K562 (cell line): ENCODE measurements around the gene KRT81. TPM values are rescaled to one million over a fixed set of nuclear protein-coding genes. Genes with fewer than 3 reads are reported as not detected.

Experiments used
- ATAC-seq: fragments of 200-7000 bp; cut with Tn5 transposase; 3 replicates; pipeline ENCODE4 v1.9.1; 2020; ENCODE audit warnings: moderate library complexity
- BruUV-seq: library from RNA; stranded (reverse); fragments of 400-500 nt; replicated peaks from 2 replicates; lab custom pipeline; 2021; lab: Mats Ljungman, UMichigan
- CTCF ChIA-PET: fragments of 300-600 bp; formaldehyde crosslinking; extraction: SDS; loops from one replicate; lab custom pipeline; 2021; ENCODE audit warnings: low intra/inter-chr PET ratio; lab: Yijun Ruan, JAX
- POLR2A ChIA-PET: fragments of 300-600, 350-650 bp; sonication (Branson Sonifier 250); formaldehyde crosslinking; extraction: SDS; loops from one replicate; lab custom pipeline; 2021; ENCODE audit warnings: antibody characterized with exemption, inconsistent platforms; lab: Yijun Ruan, JAX
- DNase-seq, 4 experiments: peaks; one replicate each; pipeline versions ENCODE4 v3.0.0 to v3.0.0-alpha.2; 2011 to 2018; ENCODE audit warnings: low spot score in 3 of 4, mixed read lengths in 3 of 4; ENCODE audit errors: extremely low read depth in 1 of 4
- FAIRE-seq: peaks from 2 replicates; lab custom pipeline; 2011; peaks lifted over from hg19 to GRCh38; lab: Jason Lieb, UNC
- H2AFZ ChIP-seq: 2 replicates; pipeline ENCODE4 v1.6.0; 2011; ENCODE audit warnings: low read depth, low read length, control low read depth, inconsistent platforms
- H3K27ac ChIP-seq: fragments of 200-600 bp; 3 replicates; pipeline ENCODE4 v1.8.0; 2011; ENCODE audit warnings: low read depth, mild to moderate bottlenecking, control low read depth, inconsistent platforms, low read length, moderate library complexity, mixed read lengths; ENCODE audit errors: extremely low read depth
- H3K27me3 ChIP-seq, 2 experiments: fragments of 300-600 bp in 1 of 2; 2 replicates in 1 of 2; 3 replicates in 1 of 2; pipeline versions ENCODE4 v1.6.0 to v1.8.0; 2011; ENCODE audit warnings: inconsistent platforms in 2 of 2, low read length in 2 of 2, mild to moderate bottlenecking in 1 of 2, mixed read lengths in 1 of 2, moderate library complexity in 1 of 2; ENCODE audit not compliant: control insufficient read depth in 2 of 2, insufficient read depth in 2 of 2
- H3K36me3 ChIP-seq: fragments of 300-600 bp; 3 replicates; pipeline ENCODE4 v1.8.0; 2011; ENCODE audit warnings: mild to moderate bottlenecking, low read length, inconsistent platforms; ENCODE audit not compliant: control insufficient read depth, insufficient read depth
- H3K4me1 ChIP-seq, 2 experiments: fragments of 200-600 bp in 1 of 2; replicated peaks in 1 of 2; 2 replicates in 1 of 2; 3 replicates in 1 of 2; pipeline versions ENCODE4 v1.5.1 to v1.8.0; 2011; ENCODE audit warnings: inconsistent platforms in 2 of 2, low read length in 2 of 2, mild to moderate bottlenecking in 1 of 2, mixed read lengths in 1 of 2, moderate library complexity in 1 of 2; ENCODE audit not compliant: control insufficient read depth in 2 of 2, insufficient read depth in 2 of 2
- H3K4me2 ChIP-seq: 2 replicates; pipeline ENCODE4 v1.6.1; 2011; ENCODE audit warnings: low read length, control low read depth, inconsistent platforms, mixed read lengths; ENCODE audit not compliant: insufficient read depth
- H3K4me3 ChIP-seq: fragments of 200-600 bp; sonication (generic), shearing (Covaris generic); 2 replicates; pipeline ENCODE4 v1.5.1; 2016; ENCODE audit warnings: control low read depth, inconsistent platforms
- H3K79me2 ChIP-seq: fragments of 200-600 bp; 3 replicates; pipeline ENCODE4 v1.8.0; 2011; ENCODE audit warnings: low read length, inconsistent platforms; ENCODE audit not compliant: control insufficient read depth, insufficient read depth
- H3K9ac ChIP-seq, 2 experiments: 2 replicates each; pipeline versions ENCODE4 v1.6.0 to v1.6.1; 2011; ENCODE audit warnings: low read depth in 2 of 2, low read length in 2 of 2, control low read depth in 1 of 2, inconsistent platforms in 1 of 2, mild to moderate bottlenecking in 1 of 2, mixed read lengths in 1 of 2; ENCODE audit not compliant: insufficient read depth in 1 of 2
- H3K9me1 ChIP-seq: one replicate; pipeline ENCODE4 v1.6.0; 2011; ENCODE audit warnings: inconsistent platforms, mild to moderate bottlenecking, low read length, moderate library complexity; ENCODE audit not compliant: control insufficient read depth, insufficient read depth
- H3K9me3 ChIP-seq: replicated peaks from 2 replicates; pipeline ENCODE4 v1.5.1; 2011; ENCODE audit warnings: low read depth, low read length, inconsistent platforms; ENCODE audit not compliant: control insufficient read depth, insufficient read depth
- H4K20me1 ChIP-seq: replicated peaks from 2 replicates; pipeline ENCODE4 v1.6.1; 2011; ENCODE audit warnings: low read length, inconsistent platforms, mixed read lengths; ENCODE audit not compliant: control insufficient read depth, insufficient read depth
- CREM ChIP-seq: IDR thresholded peaks from 2 replicates; pipeline ENCODE4 v1.6.1; 2014; ENCODE audit warnings: antibody characterized with exemption, low read depth
- MLX ChIP-seq, 2 experiments: fragments of 450-650 bp in 1 of 2; sonication (generic) in 1 of 2; formaldehyde crosslinking; conservative IDR thresholded peaks; 2 replicates each; pipeline versions ENCODE4 v1.4.0 to v1.8.1; 2020 to 2022; ENCODE audit warnings: mild to moderate bottlenecking in 1 of 2, missing genetic modification reagents in 1 of 2
- MTA2 ChIP-seq: fragments of 450-650 bp; IDR thresholded peaks from 2 replicates; pipeline ENCODE4 v1.6.1; 2016; ENCODE audit warnings: low read depth
- RAD21 ChIP-seq, 2 experiments: fragments of 250-450 bp in 1 of 2; fragments of 450-650 bp in 1 of 2; sonication (Bioruptor Pico) in 1 of 2; formaldehyde crosslinking in 1 of 2; IDR thresholded peaks in 1 of 2; conservative IDR thresholded peaks in 1 of 2; 2 replicates each; pipeline versions ENCODE4 v1.4.0 to v1.8.0; 2020 to 2022; ENCODE audit warnings: mild to moderate bottlenecking in 2 of 2, moderate library complexity in 1 of 2
- SMARCB1 ChIP-seq: IDR thresholded peaks from 2 replicates; pipeline ENCODE4 v1.6.1; 2011; ENCODE audit warnings: improper control_type of control experiment, low read depth; ENCODE audit not compliant: insufficient read length
- SMARCE1 ChIP-seq: fragments of 450-650 bp; IDR thresholded peaks from 2 replicates; pipeline ENCODE4 v1.7.1; 2016; ENCODE audit warnings: mild to moderate bottlenecking
- SRSF3 ChIP-seq: fragments of 200-400 bp; formaldehyde crosslinking; IDR thresholded peaks from 2 replicates; pipeline ENCODE4 v1.6.1; 2016; ENCODE audit warnings: mild to moderate bottlenecking, low read length, moderate library complexity; ENCODE audit not compliant: insufficient read depth
- THRB ChIP-seq: fragments of 450-650 bp; formaldehyde crosslinking; conservative IDR thresholded peaks from 2 replicates; pipeline ENCODE4 v1.4.0; 2022; ENCODE audit warnings: mild to moderate bottlenecking, missing genetic modification characterization
- TRIM24 ChIP-seq, 2 experiments: fragments of 450-650 bp; IDR thresholded peaks; 2 replicates each; pipeline ENCODE4 v1.6.1; 2016
- TRIM28 ChIP-seq: fragments of 450-650 bp; IDR thresholded peaks from 2 replicates; pipeline ENCODE4 v1.6.1; 2017
- ZNF431 ChIP-seq: sonication (generic); formaldehyde crosslinking; IDR thresholded peaks from 2 replicates; pipeline ENCODE4 v1.8.0; 2022; ENCODE audit warnings: mild to moderate bottlenecking, missing genetic modification reagents
- ZNF76 ChIP-seq: fragments of 250-450 bp; sonication (Bioruptor Pico); IDR thresholded peaks from 2 replicates; pipeline ENCODE4 v1.4.0; 2020; ENCODE audit warnings: mild to moderate bottlenecking, moderate library complexity, borderline replicate concordance
- ZNF764 ChIP-seq: fragments of 250-450 bp; sonication (Bioruptor Pico); IDR thresholded peaks from 2 replicates; pipeline ENCODE4 v1.4.0; 2020; ENCODE audit warnings: low read depth, mild to moderate bottlenecking, moderate library complexity
- ZSCAN32 ChIP-seq: fragments of 450-650 bp; formaldehyde crosslinking; IDR thresholded peaks from 2 replicates; pipeline ENCODE4 v1.4.0; 2020; ENCODE audit warnings: mild to moderate bottlenecking, moderate library complexity
- WGBS: fragments of 100-300 bp; shearing (Covaris generic); methylation state at CpG from one replicate; pipeline ENCODE4 v1.1.6; 2016; ENCODE audit warnings: low coverage, mixed read lengths; ENCODE audit not compliant: insufficient coverage; ENCODE audit errors: missing lambda C conversion rate; 5-methylcytosine and 5-hydroxymethylcytosine counted together
- in situ Hi-C: fragments of 300-500 bp; cut with MboI; formaldehyde crosslinking; loops from 4 replicates; pipeline ENCODE4 v1.15.0; 2018; ENCODE audit warnings: inconsistent platforms, mixed read lengths
- intact Hi-C: fragments of 100-400 bp; cut with micrococcal nuclease; formaldehyde crosslinking; loops from 2 replicates; pipeline ENCODE4 v1.14.2; 2022
- polyA plus RNA-seq, 8 experiments: library from polyadenylated mRNA; depleted of rRNA in 4 of 8; stranded (reverse) in 5 of 8; unstranded in 3 of 8; fragments of >200 nt; fragmentation: Nextera tagmentation in 2 of 8; fragmentation: Illumina TruSeq in 1 of 8; extraction: Ambion mirVana in 2 of 8; extraction: Trizol in 1 of 8; gene quantifications; 2 replicates each; pipeline versions ENCODE4 v1.2.1 to v1.2.3, GENCODE V29; 2011 to 2014; ENCODE audit warnings: inconsistent platforms in 1 of 8, missing spikeins in 1 of 8
- total RNA-seq, 7 experiments: library from RNA; depleted of rRNA in 6 of 7; stranded (reverse); fragments of >200 nt in 6 of 7; fragmentation: Illumina TruSeq in 2 of 7; extraction: Trizol in 2 of 7; gene quantifications; 2 replicates each; pipeline versions ENCODE4 v1.2.1 to v1.2.3, GENCODE V29; 2011 to 2021; ENCODE audit warnings: low replicate concordance in 1 of 7
- TF ChIP-seq, protein P1 (sequence below): sonication (generic); IDR thresholded peaks from 2 replicates; pipeline ENCODE4 v1.6.1; 2016
- TF ChIP-seq, protein P2 (sequence below): fragments of 250-450 bp; sonication (Bioruptor Pico); IDR thresholded peaks from 2 replicates; pipeline ENCODE4 v1.5.0; 2021

KRT81 gene
- total and polyA plus RNA-seq, 9 of the 15 experiments (the other 6 are each of a cell fraction or from before 2014, with no cell fraction given), result 0.27 TPM; not detected in 8

DNA sequence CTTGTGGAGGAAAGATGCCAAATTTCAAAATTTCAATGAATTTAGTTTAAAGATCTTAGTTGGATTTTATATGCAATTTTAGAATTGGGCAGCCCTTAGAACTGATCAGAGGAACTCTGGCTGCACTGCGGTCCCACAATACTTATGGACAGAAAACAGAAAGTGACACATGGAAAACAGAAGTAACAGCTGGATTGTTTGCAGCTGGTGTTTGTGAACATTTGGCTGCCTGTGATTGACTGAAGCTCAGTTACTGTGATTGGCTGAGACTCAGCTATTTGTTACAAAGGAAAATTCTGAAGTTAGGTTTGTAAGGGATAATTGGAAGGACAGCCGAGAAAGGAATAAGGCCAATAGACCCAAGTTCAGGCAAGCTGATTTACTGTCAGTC is 26.9 kb downstream of the KRT81 start (continued):
- no peak for TF ChIP-seq THRB (CRISPR knock-in tag)
- TF ChIP-seq, all 486 proteins: peak for 0

- Histone ChIP-seq H3K27ac (no peak overlapping the region), H3K4me1 (no peaks in the 10 kb centered on the region)
- intact Hi-C loops, result no loop called here
Measured at GRCh38 chr12:52263761-52264434, 27.4 kb downstream of the KRT81 start.

More at GRCh38 chr12:52263761-52264434, 27.4 kb downstream of the KRT81 start:
- Histone ChIP-seq H3K36me3 (no peaks in the 10 kb centered on the region), H2AFZ (no peak overlapping the region), H3K9me1 (no peaks in the 10 kb centered on the region), H3K27me3 (peaks cover 5 to 30% of the 10 kb centered on the region in 2 experiments; a peak in 4 of 5 replicates), H3K79me2 (no peaks in the 10 kb centered on the region), H3K4me3 (no peak overlapping the region), H4K20me1 (no peaks in the 10 kb centered on the region), H3K9ac (no peak overlapping the region), H3K4me2 (no peak overlapping the region), H3K9me3 (no peaks in the 10 kb centered on the region)
- POLR2A ChIA-PET, result interaction anchor here (0.6 to 1.1 kb wide), 4 partner anchors 9 to 43 kb away, joined by 3 to 9 read pairs (median 3); no protein-coding TSS in a partner anchor
- no peak for FAIRE-seq
- CTCF ChIA-PET, result no interaction called here
- no peak for ATAC-seq
- BruUV-seq, result no TSS peak
- TF ChIP-seq, protein P1, sequence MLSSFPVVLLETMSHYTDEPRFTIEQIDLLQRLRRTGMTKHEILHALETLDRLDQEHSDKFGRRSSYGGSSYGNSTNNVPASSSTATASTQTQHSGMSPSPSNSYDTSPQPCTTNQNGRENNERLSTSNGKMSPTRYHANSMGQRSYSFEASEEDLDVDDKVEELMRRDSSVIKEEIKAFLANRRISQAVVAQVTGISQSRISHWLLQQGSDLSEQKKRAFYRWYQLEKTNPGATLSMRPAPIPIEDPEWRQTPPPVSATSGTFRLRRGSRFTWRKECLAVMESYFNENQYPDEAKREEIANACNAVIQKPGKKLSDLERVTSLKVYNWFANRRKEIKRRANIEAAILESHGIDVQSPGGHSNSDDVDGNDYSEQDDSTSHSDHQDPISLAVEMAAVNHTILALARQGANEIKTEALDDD, result no peak
- TF ChIP-seq MLX (CRISPR knock-in tag; conservative IDR thresholded peaks at IDR 0.05), result no peak
- no peak for TF ChIP-seq SMARCE1
- TF ChIP-seq SRSF3, result no peak
- no peak for TF ChIP-seq MTA2
- TF ChIP-seq TRIM28, result no peak
- TF ChIP-seq, protein P2, sequence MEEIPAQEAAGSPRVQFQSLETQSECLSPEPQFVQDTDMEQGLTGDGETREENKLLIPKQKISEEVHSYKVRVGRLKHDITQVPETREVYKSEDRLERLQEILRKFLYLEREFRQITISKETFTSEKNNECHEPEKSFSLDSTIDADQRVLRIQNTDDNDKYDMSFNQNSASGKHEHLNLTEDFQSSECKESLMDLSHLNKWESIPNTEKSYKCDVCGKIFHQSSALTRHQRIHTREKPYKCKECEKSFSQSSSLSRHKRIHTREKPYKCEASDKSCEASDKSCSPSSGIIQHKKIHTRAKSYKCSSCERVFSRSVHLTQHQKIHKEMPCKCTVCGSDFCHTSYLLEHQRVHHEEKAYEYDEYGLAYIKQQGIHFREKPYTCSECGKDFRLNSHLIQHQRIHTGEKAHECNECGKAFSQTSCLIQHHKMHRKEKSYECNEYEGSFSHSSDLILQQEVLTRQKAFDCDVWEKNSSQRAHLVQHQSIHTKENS (CRISPR knock-in tag), result no peak
- TF ChIP-seq ZSCAN32, result no peak
- TF ChIP-seq ZNF76 (CRISPR knock-in tag), result no peak
- TF ChIP-seq ZNF764 (CRISPR knock-in tag), result no peak
- TF ChIP-seq ZNF431 (CRISPR knock-in tag), result no peak
- TF ChIP-seq TRIM24 (IDR thresholded peaks at IDR 0.05), result no peak
- TF ChIP-seq SMARCB1, result no peak
- TF ChIP-seq CREM, result no peak
- TF ChIP-seq RAD21 (CRISPR knock-in tag; conservative IDR thresholded peaks at IDR 0.05 in 1 of 2, IDR thresholded peaks at IDR 0.05 in 1 of 2), result no peak
- DNase-seq, result no peak
- WGBS, result 0% methylated on average over 5 of the region's 7 CpGs
- in situ Hi-C loops, result no loop called here
